DND-41 (cell line): ENCODE data around the gene APBA3.

ENCODE experiments used
- ATAC-seq: fragments of 200-7000 bp; cut with Tn5 transposase; 3 replicates; pipeline ENCODE4 v1.9.1; 2021; ENCODE audit warnings: low read depth; ENCODE audit not compliant: insufficient read depth
- DNase-seq: peaks from one replicate; pipeline ENCODE4 v3.0.0-alpha.2; 2020
- H2AFZ ChIP-seq: 2 replicates; pipeline ENCODE4 v1.6.0; 2012; ENCODE audit warnings: low read depth, low read length
- H3K27ac ChIP-seq: 2 replicates; pipeline ENCODE4 v1.5.1; 2012; ENCODE audit warnings: low read length, inconsistent platforms
- H3K27me3 ChIP-seq: fragments of 200-600 bp; sonication (generic); 2 replicates; pipeline ENCODE4 v1.6.0; 2012; ENCODE audit warnings: low read length, mild to moderate bottlenecking, inconsistent platforms; ENCODE audit not compliant: insufficient read depth, poor library complexity
- H3K36me3 ChIP-seq: 2 replicates; pipeline ENCODE4 v1.5.1; 2012; ENCODE audit warnings: low read length, inconsistent platforms; ENCODE audit not compliant: insufficient read depth
- H3K4me1 ChIP-seq: 2 replicates; pipeline ENCODE4 v1.5.1; 2012; ENCODE audit warnings: mild to moderate bottlenecking, low read length; ENCODE audit not compliant: insufficient read depth
- H3K4me2 ChIP-seq: 2 replicates; pipeline ENCODE4 v1.6.0; 2012; ENCODE audit warnings: mild to moderate bottlenecking, moderate library complexity, low read length, inconsistent platforms; ENCODE audit not compliant: insufficient read depth
- H3K4me3 ChIP-seq, 2 experiments: fragments of 200-600 bp in 1 of 2; shearing (Covaris generic) in 1 of 2; 2 replicates each; pipeline ENCODE4 v1.5.1; 2012 to 2016; ENCODE audit warnings: inconsistent platforms in 2 of 2, low read length in 2 of 2, mild to moderate bottlenecking in 2 of 2, low read depth in 1 of 2, moderate library complexity in 1 of 2
- H3K79me2 ChIP-seq: 2 replicates; pipeline ENCODE4 v1.6.0; 2012; ENCODE audit warnings: low read length, inconsistent platforms; ENCODE audit not compliant: insufficient read depth
- H3K9ac ChIP-seq: 2 replicates; pipeline ENCODE4 v1.6.0; 2012; ENCODE audit warnings: low read depth, mild to moderate bottlenecking, inconsistent platforms, low read length, moderate library complexity
- H3K9me3 ChIP-seq: 2 replicates; pipeline ENCODE4 v1.5.1; 2012; ENCODE audit warnings: low read length, moderate library complexity, mild to moderate bottlenecking, inconsistent platforms; ENCODE audit not compliant: insufficient read depth, severe bottlenecking
- H4K20me1 ChIP-seq: 2 replicates; pipeline ENCODE4 v1.6.0; 2012; ENCODE audit warnings: low read length; ENCODE audit not compliant: insufficient read depth
- CTCF ChIP-seq: IDR thresholded peaks from 2 replicates; pipeline ENCODE4 v1.5.1; 2012; ENCODE audit warnings: borderline replicate concordance, low read length, moderate library complexity, mild to moderate bottlenecking; ENCODE audit not compliant: poor library complexity, severe bottlenecking; ENCODE audit errors: extremely low read depth
- EZH2 ChIP-seq: IDR thresholded peaks from 3 replicates; pipeline ENCODE4 v1.6.1; 2012; ENCODE audit warnings: borderline replicate concordance, low read depth, mild to moderate bottlenecking, moderate library complexity, low read length, inconsistent platforms; ENCODE audit not compliant: severe bottlenecking

Gene APBA3

GRCh38 chr19:3803114-3803888, 41.8 kb upstream of the APBA3 start:
- Histone ChIP-seq H3K4me3 (no peak overlapping the region), H2AFZ (no peak overlapping the region), H3K27ac (no peak overlapping the region), H3K4me1 (peaks cover 14% of the 10 kb centered on the region), H4K20me1 (no peaks in the 10 kb centered on the region), H3K36me3 (no peaks in the 10 kb centered on the region), H3K9ac (no peak overlapping the region), H3K4me2 (no peak overlapping the region), H3K79me2 (no peaks in the 10 kb centered on the region), H3K9me3 (no peaks in the 10 kb centered on the region), H3K27me3 (no peaks in the 10 kb centered on the region)
- no peak for ATAC-seq
- TF ChIP-seq CTCF: no peak
- no peak for TF ChIP-seq EZH2
- no peak for DNase-seq

- no peak overlapping the region for H3K4me3 ChIP-seq
- H3K4me1 ChIP-seq: peaks cover 24% of the 10 kb centered on the region
- no peak overlapping the region for H3K27ac ChIP-seq
- H3K9ac ChIP-seq: no peak overlapping the region
- no peaks in the 10 kb centered on the region for H3K27me3 ChIP-seq
- H3K36me3 ChIP-seq: no peaks in the 10 kb centered on the region
- no peak for TF ChIP-seq CTCF
- no peak for TF ChIP-seq EZH2
- ATAC-seq: no peak
- H4K20me1 ChIP-seq: no peaks in the 10 kb centered on the region
- DNase-seq: no peak
- H3K4me2 ChIP-seq: no peak overlapping the region
- H3K79me2 ChIP-seq: no peaks in the 10 kb centered on the region
- H2AFZ ChIP-seq: no peak overlapping the region
- H3K9me3 ChIP-seq: peaks cover 1% of the 10 kb centered on the region
Observed at GRCh38 chr19:3801412-3802096, 40.1 kb upstream of the APBA3 start.

GRCh38 chr19:3800996-3801395, 39.5 kb upstream of the APBA3 start:
- TF ChIP-seq CTCF (no peak), EZH2 (no peak)
- H2AFZ ChIP-seq: no peak overlapping the region
- ATAC-seq: no peak
- no peak overlapping the region for H3K9ac ChIP-seq
- H3K4me1 ChIP-seq: peaks cover 24% of the 10 kb centered on the region
- no peaks in the 10 kb centered on the region for H4K20me1 ChIP-seq
- H3K27me3 ChIP-seq: no peaks in the 10 kb centered on the region
- no peak for DNase-seq
- no peak overlapping the region for H3K4me3 ChIP-seq
- peaks cover 5% of the 10 kb centered on the region for H3K9me3 ChIP-seq
- H3K79me2 ChIP-seq: no peaks in the 10 kb centered on the region
- H3K4me2 ChIP-seq: no peak overlapping the region
- H3K27ac ChIP-seq: no peak overlapping the region
- H3K36me3 ChIP-seq: no peaks in the 10 kb centered on the region
